NK-92 (cell line): ENCODE measurements around the gene DPEP2.
"Not testable (repeated sequence)": the region's sequence is repeated elsewhere in the genome, so short reads cannot be mapped to it uniquely, and the experiment has no call there.

ENCODE experiments used
- DNase-seq: peaks from one replicate; lab custom pipeline; 2025; ENCODE audit not compliant: unreplicated experiment; lab: John Stamatoyannopoulos, UW

DPEP2 gene, protein sequence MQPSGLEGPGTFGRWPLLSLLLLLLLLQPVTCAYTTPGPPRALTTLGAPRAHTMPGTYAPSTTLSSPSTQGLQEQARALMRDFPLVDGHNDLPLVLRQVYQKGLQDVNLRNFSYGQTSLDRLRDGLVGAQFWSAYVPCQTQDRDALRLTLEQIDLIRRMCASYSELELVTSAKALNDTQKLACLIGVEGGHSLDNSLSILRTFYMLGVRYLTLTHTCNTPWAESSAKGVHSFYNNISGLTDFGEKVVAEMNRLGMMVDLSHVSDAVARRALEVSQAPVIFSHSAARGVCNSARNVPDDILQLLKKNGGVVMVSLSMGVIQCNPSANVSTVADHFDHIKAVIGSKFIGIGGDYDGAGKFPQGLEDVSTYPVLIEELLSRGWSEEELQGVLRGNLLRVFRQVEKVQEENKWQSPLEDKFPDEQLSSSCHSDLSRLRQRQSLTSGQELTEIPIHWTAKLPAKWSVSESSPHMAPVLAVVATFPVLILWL

DNA sequence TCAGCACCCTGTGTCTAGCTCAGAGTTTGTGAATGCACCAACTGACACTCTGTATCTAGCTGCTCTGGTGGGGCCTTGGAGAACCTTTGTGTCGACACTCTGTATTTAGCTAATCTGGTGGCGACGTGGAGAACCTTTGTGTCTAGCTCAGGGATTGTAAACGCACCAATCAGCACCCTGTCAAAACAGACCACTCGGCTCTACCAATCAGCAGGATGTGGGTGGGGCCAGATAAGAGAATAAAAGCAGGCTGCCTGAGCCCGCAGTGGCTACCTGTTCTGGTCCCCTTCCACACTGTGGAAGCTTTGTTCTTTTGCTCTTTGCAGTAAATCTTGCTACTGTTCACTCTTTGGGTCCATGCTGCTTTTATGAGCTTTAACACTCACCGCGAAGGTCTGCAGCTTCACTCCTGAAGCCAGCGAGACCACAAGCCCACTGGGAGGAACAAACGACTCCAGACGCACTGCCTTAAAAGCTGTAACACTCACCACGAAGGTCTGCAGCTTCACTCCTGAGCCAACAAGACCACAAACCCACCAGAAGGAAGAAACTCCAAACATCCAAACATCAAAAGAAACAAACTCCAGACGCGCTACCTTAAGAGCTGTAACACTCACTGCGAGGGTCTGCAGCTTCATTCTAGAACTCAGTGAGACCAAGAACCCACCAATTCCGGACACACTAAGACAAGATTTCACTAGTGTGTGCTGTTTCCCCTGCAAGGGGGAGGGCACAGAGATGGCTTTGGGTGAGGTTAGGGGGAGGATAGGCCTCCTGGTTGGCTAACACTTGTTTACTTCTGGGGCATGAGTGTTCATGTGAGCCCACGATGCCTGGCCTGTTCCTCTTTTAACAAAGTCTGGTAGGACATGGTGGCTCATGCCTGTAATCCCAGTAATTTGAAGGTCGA lies at the start of gene DPEP2:
Gene DPEP2, minus strand, starts transcription at position 706 of the 910 bp plus-strand sequence. CDS start 6,272 bp downstream, outside the sequence.
- not testable (repeated sequence) for DNase-seq

DNA sequence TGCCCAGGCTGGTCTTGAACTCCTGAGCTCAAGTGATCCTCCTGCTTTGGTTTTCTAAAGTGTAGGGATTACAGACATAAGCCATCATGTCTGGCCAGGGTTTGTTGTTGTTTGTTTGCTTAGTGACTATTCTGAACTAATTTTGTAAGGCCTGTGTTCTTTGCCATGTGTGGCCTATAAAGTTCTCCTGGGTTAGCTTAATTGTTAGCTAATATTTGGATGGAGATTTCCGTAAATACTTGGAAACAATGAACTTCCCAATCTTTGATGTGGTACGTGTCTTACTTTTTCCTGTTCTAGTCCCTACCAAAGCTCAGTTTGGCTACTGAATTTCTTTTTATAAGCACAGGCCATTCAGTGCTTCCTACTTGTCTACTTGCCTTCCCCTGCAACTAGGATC lies 48.7 kb upstream of the DPEP2 start:
- no peak for DNase-seq

DNA sequence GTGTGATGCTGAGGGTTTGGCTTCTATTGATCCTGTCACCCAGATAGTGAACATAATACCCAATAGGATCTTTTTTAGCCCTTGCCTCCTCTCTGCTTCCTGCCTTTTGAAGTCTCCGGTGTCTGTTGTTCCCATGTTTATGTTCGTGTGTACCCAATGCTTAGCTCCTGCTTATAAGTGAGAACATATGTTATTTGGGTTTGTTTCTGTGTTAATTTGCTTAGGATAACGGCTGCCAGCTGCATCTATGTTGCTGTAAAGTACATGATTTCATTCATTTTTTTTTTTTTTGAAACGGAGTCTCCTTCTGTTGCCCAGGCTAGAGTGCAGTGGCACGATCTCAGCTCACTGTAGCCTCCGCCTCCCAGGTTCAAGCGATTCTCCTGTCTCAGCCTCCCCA lies 46.8 kb upstream of the DPEP2 start:
- DNase-seq = no peak

DNA sequence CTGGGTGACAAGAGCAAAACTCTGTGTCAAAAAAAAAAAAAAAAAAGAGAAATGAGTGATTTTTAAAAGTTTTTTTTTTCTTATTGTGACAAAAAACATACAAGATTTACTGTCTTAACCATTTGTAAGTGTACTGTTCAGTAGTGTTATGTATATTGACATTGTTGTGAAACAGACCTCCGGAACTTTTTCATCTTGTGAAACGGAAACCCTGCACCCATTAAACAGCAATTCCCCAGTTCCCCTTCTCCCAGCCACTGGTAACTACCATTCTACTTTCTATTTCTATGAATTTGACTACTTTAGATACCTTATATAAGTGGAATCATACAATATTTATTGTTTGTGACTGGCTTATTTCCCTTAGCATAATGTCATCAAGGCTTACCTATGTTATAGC lies 42.5 kb upstream of the DPEP2 start:
- no peak for DNase-seq

DNA sequence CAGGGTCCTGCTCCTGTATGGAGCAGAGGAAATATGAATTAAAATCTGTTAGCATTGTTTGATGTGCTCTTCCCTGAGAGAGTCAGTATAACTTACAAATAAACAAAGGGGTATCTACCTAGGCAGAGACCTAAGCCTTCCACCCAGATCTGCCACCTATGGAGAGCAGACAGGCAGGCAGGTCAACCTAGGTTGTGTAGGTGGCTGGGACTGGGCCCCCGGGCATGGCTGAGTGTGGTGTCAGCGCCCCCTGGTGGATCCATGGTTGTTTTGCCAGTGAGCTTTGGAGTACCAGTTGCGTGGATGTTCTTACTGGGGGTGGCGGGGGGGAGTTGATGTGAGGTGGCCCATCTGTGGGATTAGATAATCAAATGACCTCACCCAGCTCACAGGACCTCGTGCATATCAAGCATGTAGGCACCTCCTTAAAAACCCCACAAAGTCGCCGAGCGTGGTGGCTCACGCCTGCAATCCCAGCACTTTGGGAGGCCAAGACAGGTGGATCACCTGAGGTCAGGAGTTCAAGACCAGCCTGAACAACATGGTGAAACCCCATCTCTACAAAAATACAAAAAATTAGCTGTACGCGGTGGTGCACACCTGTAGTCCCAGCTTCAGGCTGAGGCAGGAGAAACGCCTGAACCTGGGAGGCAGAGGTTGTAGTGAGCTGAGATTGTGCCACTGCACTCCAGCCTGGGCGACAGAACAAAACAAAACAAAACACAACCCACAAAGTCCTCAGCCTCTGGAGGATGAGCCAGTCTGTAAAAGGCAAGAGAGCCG lies 41.4 kb upstream of the DPEP2 start:
- DNase-seq = peak; percentile 24

DNA sequence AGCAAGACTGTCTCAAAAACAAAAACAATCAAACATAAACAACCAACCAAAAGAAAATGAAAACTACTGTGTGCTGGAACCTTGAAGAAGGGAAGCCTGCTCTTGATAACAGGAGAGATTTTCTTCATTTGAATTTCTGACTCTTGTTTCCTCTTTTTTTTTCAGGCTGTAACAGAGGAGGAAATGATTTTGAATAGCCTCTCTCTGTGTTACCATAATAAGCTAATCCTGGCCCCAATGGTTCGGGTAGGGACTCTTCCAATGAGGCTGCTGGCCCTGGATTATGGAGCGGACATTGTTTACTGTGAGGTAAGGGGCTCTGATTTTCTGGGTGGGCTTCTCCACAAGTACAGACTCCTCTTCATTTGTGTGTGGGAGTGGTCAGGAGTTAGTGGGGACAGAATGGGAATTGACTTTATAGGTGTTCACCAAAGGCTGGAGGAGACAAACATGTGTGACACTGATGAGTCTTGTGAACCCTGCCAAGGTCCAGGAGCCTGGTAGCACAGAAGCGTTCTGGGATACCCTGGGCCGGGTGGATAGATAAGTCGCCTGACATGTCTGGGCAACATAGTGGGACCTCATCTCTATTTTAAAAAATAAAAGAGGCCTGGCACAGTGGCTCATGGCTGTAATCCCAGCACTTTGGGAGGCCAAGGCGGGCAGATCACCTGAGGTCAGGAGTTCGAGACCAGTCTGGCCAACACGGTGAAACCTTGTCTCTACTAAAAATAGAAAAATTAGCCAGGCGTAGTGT lies 38.7 kb upstream of the DPEP2 start:
- no peak for DNase-seq

DNA sequence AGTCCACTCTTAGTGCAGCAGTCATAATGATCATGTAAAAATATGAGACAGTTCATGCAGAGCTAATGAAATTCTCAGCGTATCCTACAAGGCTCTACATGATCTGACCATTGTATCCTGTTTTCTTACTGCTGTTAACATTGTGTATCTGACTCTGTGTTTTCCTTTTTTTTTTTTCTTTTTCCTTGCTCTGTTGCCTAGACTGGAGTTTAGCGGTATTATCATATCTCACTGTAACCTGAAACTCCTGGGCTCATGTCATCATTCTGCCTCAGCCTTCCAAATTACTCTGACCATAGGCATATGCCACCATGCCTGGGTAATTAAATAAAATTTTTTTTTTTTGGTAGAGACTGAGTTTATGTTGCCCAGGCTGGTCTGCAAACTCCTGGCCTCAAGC lies 35.9 kb upstream of the DPEP2 start:
- no peak for DNase-seq

DNA sequence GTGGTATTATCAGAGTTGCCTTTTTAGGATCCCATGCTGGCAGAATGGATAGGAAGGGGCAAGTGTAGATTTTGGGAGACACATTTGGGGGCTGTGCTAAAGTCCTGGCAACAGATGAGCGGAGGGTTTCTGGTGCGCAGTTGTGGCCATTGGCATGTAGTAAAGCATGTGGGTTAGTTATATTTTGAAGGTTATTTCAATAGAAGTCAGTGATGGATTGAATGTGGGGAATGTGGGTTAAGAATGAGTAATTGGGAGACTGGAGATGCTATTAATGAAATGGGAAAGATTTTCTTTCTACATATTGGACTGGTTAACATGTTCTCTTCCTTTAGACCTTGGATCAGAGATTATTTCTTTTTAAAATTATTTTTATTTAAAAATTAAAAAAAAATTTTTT lies 33.8 kb upstream of the DPEP2 start:
- no peak for DNase-seq

DNA sequence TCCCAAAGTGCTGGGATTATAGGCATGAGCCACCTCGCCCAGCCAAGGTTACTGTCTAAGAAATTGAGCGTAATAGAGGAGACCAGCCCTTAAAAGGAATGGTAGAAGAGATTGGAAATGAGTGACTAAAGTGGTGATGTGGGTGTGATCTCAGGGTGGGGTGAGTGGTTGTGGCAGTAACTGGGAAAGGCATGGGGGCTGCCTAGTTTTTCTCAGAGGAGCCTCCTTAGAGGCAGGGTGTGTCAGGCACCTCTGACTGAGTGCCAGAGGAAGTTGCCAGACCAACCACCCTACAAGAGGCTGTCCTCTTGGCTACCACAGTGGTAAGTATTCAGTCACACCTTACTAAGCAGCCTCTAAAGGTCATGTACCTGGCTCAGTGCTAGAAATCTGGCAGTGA lies 32.7 kb upstream of the DPEP2 start:
- DNase-seq = no peak

DNA sequence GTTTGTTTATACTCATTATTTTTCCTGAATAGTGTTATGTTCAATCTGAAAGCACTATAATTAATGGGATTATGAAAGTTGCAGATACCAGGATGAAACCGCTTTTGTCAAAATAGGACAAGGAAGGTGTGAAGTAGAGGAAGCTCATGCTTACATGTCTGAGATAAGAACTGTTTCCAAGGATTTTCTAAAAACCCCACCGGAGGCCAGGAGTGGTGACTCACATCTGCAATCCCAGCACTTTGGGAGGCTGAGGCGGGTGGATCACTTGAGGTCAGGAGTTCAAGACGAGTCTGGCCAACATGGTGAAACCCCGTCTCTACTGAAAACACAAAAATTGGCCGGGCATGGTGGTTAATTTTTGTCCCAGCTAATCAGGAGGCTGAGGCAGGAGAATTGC lies 30.8 kb upstream of the DPEP2 start:
- not testable (repeated sequence) for DNase-seq

DNA sequence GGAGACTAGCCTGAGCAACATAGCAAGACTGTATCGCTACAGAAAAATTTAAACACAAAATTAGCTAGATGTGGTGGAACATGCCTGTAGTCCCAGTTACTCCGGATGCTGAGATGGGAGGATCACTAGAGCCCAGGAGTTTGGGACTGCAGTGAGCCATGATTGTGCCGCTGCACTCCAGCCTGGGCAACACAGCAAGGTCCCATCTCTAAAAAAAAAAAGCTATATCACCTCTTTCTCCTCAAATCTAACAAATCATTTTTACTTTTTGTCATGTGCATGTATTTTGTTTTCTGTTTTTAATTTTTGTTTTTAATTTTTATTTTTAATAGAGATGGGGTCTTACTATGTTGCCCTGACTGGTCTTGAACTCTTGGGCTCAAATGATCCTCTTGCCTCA lies 29.7 kb upstream of the DPEP2 start:
- no peak for DNase-seq

DNA sequence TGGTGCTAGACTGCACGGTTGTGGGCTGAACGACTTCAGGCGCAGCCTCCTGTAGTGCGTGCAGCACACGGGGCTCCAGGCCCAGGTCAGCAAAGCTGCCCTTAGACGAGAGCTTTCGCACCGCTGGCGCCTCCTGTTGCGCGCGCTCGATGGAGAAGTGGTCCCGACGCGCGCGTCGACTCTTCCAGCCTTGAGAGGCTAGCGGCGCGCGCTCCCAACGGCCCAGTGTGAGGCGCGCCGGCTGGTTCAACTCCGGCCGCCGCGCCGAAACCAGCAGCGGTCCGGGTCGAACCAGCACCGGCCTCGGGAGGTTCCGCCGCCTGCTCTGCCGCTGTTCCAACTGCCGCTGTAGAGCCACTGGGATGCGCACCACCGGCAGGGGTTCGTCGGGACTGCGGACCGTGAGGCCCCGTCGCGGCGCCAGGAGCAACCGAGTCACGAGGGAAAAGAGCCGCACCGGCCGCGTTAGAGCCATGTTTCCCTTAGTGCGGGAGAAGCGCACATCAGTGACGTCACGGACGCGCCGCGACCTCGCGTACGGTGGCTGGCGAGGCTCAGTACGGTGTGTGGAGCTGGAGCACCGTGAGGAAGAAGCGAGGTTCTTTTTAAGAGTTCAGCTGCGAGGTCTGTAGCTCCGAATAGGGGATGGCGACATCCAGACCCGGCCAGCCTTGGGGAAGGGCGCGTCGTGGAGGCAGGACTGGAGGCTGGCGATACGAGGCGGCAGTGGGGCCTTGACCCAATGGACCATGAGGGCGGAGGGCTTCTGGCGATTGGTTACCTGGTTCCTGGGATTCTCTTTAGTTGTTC lies 23.6 kb upstream of the DPEP2 start, which contains the start of the genes DDX28 and DUS2:
Gene DDX28, minus strand, starts transcription at position 505 of the 810 bp plus-strand sequence. Its CDS starts 30 bp downstream, at position 475.
Gene DUS2, plus strand, starts transcription at position 557 of the 810 bp plus-strand sequence. CDS start 14,740 bp downstream, outside the sequence.
- DNase-seq = peak; percentile 48

DNA sequence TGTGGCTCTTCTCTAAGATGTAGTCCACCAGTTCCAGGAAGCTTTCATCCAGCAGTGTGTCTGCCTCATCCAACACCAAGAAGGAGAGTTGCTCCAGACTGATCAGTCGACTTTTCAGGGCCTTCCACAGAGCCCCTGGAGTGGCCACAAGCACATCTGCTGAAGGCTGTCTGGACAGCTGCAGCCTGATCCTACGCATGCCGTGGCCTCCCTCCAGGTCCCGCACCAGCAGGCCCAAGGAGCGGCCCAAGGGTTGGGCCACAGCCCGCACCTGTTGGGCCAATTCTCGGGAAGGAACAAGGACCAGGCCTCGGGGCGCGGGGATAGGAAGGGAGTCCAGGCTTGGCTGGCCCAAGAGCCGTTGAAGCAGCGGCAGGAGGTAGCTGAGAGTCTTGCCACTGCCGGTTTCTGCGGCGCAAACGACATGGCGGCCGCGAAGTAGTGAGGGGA lies 23.0 kb upstream of the DPEP2 start:
- no peak for DNase-seq

DNA sequence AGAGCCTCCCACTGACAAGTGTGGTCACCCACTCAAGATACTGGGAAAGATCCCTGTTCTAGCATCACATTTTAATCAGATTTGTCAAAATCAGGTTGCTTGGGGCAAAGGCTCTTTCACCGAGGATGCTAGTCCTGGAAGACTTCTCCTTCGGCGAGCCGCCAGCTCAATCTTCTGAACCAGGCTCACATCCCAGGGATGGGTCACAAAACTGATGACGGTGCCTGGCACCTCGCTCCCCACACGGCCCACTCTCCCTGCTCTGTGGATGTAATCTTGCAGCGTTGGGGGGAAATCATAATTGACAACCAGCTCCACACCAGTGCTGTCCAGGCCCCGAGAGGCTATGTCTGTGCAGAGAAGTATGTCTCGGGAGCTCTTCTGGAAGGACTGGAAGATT lies 22.2 kb upstream of the DPEP2 start:
- no peak for DNase-seq

DNA sequence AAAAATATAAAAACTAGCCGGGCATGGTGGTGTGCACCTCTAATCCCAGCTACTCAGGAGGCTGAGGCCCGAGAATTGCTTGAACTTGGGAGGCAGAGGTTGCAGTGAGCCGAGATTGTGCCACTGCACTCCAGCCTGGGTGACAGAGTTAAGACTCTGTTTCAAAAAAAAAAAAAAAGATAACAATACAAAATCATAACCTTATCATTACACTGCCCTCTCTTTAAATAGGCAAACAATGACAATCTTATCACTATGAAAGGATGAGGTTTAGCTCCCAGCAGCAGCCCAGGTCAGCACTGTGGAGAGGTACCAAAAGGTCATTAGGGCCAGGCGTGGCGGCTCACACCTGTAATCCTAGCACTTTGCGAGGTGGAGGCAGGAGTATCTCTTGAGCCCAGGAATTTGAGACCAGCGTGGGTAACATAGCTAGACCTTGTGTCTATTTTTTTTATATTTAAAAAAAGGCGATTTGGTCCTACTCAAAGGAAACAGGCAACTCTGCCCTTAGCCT lies 19.9 kb upstream of the DPEP2 start:
- no peak for DNase-seq

DNA sequence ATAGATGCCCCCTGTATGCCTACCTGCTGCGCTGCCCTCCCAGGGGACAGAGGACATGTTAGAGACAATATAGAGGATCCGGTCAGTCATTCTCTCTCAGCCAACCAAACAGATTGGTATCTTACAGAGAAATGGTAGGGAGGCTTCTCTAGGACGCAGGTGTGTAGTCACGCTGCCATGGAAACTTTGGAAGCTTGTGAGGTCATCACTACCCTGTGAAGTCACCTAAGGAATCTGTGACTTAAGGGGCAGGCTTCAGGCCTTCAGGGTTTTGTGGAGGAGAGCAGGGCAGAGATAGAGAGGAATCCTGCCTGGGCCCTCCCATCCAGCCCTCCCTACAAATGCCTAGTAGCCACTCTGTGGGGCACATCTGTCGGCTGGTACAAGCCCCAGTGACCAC lies 16.4 kb upstream of the DPEP2 start, which contains the start of gene DPEP2NB:
Gene DPEP2NB, minus strand, starts transcription at position 231 of the 400 bp plus-strand sequence. Its CDS starts 141 bp downstream, at position 90.
- DNase-seq = no peak

DNA sequence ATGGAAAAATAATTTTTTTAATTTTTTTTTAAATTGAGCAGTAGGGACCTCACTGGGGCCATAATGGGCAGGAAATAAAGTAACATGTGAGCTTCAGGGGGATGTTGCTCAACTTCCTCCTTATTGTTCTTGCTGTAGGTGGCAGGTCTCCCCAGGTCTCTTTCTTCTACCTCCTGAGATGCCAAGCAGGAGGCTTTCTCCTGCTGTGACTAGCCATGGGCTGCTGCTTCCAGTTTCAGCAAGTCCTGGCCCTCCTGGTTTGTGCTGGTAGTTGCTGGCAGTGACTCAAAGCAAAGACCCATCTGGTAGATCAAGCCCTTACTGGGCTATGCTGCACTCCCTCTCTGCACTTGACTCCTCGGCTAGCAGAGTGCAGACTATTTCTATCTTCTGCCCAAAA lies 14.2 kb upstream of the DPEP2 start:
- no peak for DNase-seq

DNA sequence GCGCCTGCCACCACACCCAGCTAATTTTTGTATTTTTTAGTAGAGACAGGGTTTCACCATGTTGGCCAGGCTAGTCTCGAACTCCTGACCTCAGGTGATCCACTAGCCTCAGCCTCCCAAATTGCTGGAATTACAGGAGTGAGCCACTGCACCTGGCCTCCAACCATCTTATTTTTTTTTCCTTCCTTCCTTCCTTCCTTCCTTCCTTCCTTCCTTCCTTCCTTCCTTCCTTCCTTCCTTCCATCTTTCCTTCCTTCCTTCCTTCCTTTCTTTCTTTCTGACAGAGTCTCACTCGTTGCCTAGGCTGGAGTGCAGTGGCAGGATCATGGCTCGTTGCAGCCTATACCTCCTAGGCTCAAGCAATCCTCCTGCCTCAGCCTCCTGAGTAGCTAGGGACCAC lies 10.6 kb upstream of the DPEP2 start:
- not testable (repeated sequence) for DNase-seq
